OCI-LY7 (cell line): Measurements from ENCODE around the gene BBS9. TPM values are rescaled to one million over a fixed set of nuclear protein-coding genes. Genes with fewer than 3 reads are reported as not detected.

ENCODE experiments used
- BruUV-seq: library from RNA; stranded (reverse); fragments of 400-500 nt; replicated peaks from 2 replicates; lab custom pipeline; 2021; lab: Mats Ljungman, UMichigan
- CTCF ChIA-PET: fragments of 300-600 bp; sonication (Branson Sonifier 250); formaldehyde crosslinking; loops from one replicate; lab custom pipeline; 2022; ENCODE audit warnings: antibody characterized with exemption; ENCODE audit not compliant: unreplicated experiment; lab: Charles Lee
- POLR2A ChIA-PET: fragments of 300-600 bp; sonication (Branson Sonifier 250); formaldehyde crosslinking; loops from one replicate; lab custom pipeline; 2022; ENCODE audit warnings: antibody characterized with exemption; lab: Charles Lee
- DNase-seq: peaks from one replicate; pipeline ENCODE4 v3.0.0-alpha.2; 2015; ENCODE audit warnings: low spot score
- H2AFZ ChIP-seq: fragments of 200-600 bp; sonication (generic), shearing (Covaris generic); 2 replicates; pipeline ENCODE4 v1.6.1; 2014; ENCODE audit warnings: mild to moderate bottlenecking, antibody characterized with exemption, low read length, moderate library complexity
- H3K27ac ChIP-seq: fragments of 200-600 bp; sonication (generic); 2 replicates; pipeline ENCODE4 v1.5.1; 2014; ENCODE audit warnings: mixed run types, low read depth, mild to moderate bottlenecking, moderate library complexity, low read length, inconsistent platforms; ENCODE audit not compliant: poor library complexity, severe bottlenecking
- H3K36me3 ChIP-seq: fragments of 200-600 bp; sonication (generic); 2 replicates; pipeline ENCODE4 v1.6.1; 2014; ENCODE audit warnings: mild to moderate bottlenecking, antibody characterized with exemption, low read length, moderate library complexity, mixed read lengths; ENCODE audit not compliant: insufficient read depth
- H3K4me1 ChIP-seq: fragments of 200-600 bp; sonication (generic); 2 replicates; pipeline ENCODE4 v1.5.1; 2014; ENCODE audit warnings: mild to moderate bottlenecking, low read length; ENCODE audit not compliant: insufficient read depth, poor library complexity, severe bottlenecking
- H3K4me2 ChIP-seq: fragments of 200-600 bp; sonication (generic); 2 replicates; pipeline ENCODE4 v1.6.1; 2014; ENCODE audit warnings: mild to moderate bottlenecking, low read length
- H3K4me3 ChIP-seq: fragments of 200-600 bp; sonication (generic); 2 replicates; pipeline ENCODE4 v1.5.1; 2014; ENCODE audit warnings: mild to moderate bottlenecking, low read depth, low read length; ENCODE audit not compliant: poor library complexity, severe bottlenecking
- H3K79me2 ChIP-seq: fragments of 200-600 bp; sonication (generic); 2 replicates; pipeline ENCODE4 v1.6.1; 2016; ENCODE audit warnings: low read depth, mild to moderate bottlenecking, low read length, moderate library complexity, mixed read lengths; ENCODE audit not compliant: insufficient read depth
- H3K9me2 ChIP-seq: fragments of 200-600 bp; sonication (generic); 2 replicates; pipeline ENCODE4 v1.6.1; 2016; ENCODE audit warnings: mild to moderate bottlenecking, low read length, mixed read lengths; ENCODE audit not compliant: insufficient read depth
- H3K9me3 ChIP-seq: fragments of 200-600 bp; sonication (generic); 2 replicates; pipeline ENCODE4 v1.6.1; 2014; ENCODE audit warnings: mild to moderate bottlenecking, mixed run types, low read length, mixed read lengths
- H4K20me1 ChIP-seq: fragments of 200-600 bp; sonication (generic); 2 replicates; pipeline ENCODE4 v1.6.1; 2014; ENCODE audit warnings: mild to moderate bottlenecking, antibody characterized with exemption, low read length, moderate library complexity, mixed read lengths; ENCODE audit not compliant: insufficient read depth
- EZH2phosphoT487 ChIP-seq: fragments of 200-600 bp; sonication (generic); IDR thresholded peaks from 2 replicates; pipeline ENCODE4 v1.6.1; 2018; ENCODE audit warnings: low read depth, borderline replicate concordance, mild to moderate bottlenecking, mixed run types, antibody characterized with exemption, low read length, moderate library complexity, mixed read lengths
- intact Hi-C: fragments of 100-400 bp; cut with micrococcal nuclease; formaldehyde crosslinking; loops from one replicate; pipeline ENCODE4 v1.10.0; 2022; ENCODE audit not compliant: unreplicated experiment
- total RNA-seq, 2 experiments: library from RNA; depleted of rRNA in 1 of 2; stranded (reverse); fragments of >200 nt in 1 of 2; shearing (Covaris generic) in 1 of 2; gene quantifications; 2 replicates each; pipeline ENCODE4 v1.2.3, GENCODE V29; 2014 to 2022
- TF ChIP-seq, protein P1 (sequence below): fragments of 200-600 bp; sonication (generic); conservative IDR thresholded peaks from 2 replicates; pipeline ENCODE4 v1.5.1; 2014; ENCODE audit warnings: mild to moderate bottlenecking, antibody characterized with exemption, low read length, moderate library complexity, mixed read lengths

BBS9 gene
- total RNA-seq, 2 experiments from 2014 or later = 6.8 to 14.8 TPM

- TF ChIP-seq, protein P1, sequence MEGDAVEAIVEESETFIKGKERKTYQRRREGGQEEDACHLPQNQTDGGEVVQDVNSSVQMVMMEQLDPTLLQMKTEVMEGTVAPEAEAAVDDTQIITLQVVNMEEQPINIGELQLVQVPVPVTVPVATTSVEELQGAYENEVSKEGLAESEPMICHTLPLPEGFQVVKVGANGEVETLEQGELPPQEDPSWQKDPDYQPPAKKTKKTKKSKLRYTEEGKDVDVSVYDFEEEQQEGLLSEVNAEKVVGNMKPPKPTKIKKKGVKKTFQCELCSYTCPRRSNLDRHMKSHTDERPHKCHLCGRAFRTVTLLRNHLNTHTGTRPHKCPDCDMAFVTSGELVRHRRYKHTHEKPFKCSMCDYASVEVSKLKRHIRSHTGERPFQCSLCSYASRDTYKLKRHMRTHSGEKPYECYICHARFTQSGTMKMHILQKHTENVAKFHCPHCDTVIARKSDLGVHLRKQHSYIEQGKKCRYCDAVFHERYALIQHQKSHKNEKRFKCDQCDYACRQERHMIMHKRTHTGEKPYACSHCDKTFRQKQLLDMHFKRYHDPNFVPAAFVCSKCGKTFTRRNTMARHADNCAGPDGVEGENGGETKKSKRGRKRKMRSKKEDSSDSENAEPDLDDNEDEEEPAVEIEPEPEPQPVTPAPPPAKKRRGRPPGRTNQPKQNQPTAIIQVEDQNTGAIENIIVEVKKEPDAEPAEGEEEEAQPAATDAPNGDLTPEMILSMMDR = no peak
- TF ChIP-seq EZH2phosphoT487 = no peak
- no peak for DNase-seq
- Histone ChIP-seq H3K4me2 (no peak overlapping the region), H3K79me2 (no peaks in the 10 kb centered on the region), H3K36me3 (no peaks in the 10 kb centered on the region), H3K9me3 (no peaks in the 10 kb centered on the region), H3K9me2 (no peaks in the 10 kb centered on the region), H3K4me3 (no peak overlapping the region), H4K20me1 (no peaks in the 10 kb centered on the region), H2AFZ (no peak overlapping the region), H3K27ac (no peak overlapping the region), H3K4me1 (no peaks in the 10 kb centered on the region)
- CTCF ChIA-PET = no interaction called here
- intact Hi-C loops = no loop called here
- BruUV-seq = no TSS peak
- POLR2A ChIA-PET = no interaction called here
Observed at GRCh38 chr7:33578166-33578565, 448.8 kb downstream of the BBS9 start.

GRCh38 chr7:33578881-33579672 lies 449.7 kb downstream of the BBS9 start:
- Histone ChIP-seq H3K4me2 (no peak overlapping the region), H3K4me3 (no peak overlapping the region), H3K4me1 (no peaks in the 10 kb centered on the region), H3K9me2 (no peaks in the 10 kb centered on the region), H2AFZ (no peak overlapping the region), H3K27ac (no peak overlapping the region), H3K79me2 (no peaks in the 10 kb centered on the region), H3K9me3 (no peaks in the 10 kb centered on the region), H3K36me3 (no peaks in the 10 kb centered on the region), H4K20me1 (no peaks in the 10 kb centered on the region)
- no TSS peak for BruUV-seq
- TF ChIP-seq EZH2phosphoT487 = no peak
- TF ChIP-seq, protein P1 = no peak
- POLR2A ChIA-PET = no interaction called here
- CTCF ChIA-PET = no interaction called here
- intact Hi-C loops = no loop called here
- no peak for DNase-seq

DNA sequence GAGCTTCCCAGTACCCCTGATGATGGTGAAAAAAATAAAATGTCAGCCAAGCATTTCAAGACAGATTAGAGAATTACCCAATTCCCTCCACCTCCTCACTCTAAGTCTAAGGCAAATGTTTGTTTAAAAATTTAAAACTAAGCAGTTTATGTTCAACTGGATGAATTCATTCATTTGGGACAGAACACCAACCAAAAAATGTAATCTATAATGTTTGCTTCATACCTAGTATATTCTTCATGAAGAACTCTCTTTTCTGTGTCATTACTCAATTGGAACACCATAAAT lies 450.3 kb downstream of the BBS9 start:
- Histone ChIP-seq H3K36me3 (no peaks in the 10 kb centered on the region), H3K27ac (no peak overlapping the region), H3K4me2 (no peak overlapping the region), H3K4me1 (no peaks in the 10 kb centered on the region), H3K9me3 (no peaks in the 10 kb centered on the region), H4K20me1 (no peaks in the 10 kb centered on the region), H3K79me2 (no peaks in the 10 kb centered on the region), H3K4me3 (no peak overlapping the region), H3K9me2 (no peaks in the 10 kb centered on the region), H2AFZ (no peak overlapping the region)
- TF ChIP-seq EZH2phosphoT487 = no peak
- TF ChIP-seq, protein P1 = no peak
- BruUV-seq = no TSS peak
- POLR2A ChIA-PET = no interaction called here
- intact Hi-C loops = no loop called here
- DNase-seq = no peak
- CTCF ChIA-PET = no interaction called here
